GM21390 (cell line): ENCODE data around the gene OR9A2.

Experiments
- ATAC-seq: cut with Tn5 transposase; IDR thresholded peaks from one replicate; pipeline ENCODE4 v1.9.1; 2021; ENCODE audit not compliant: unreplicated experiment

OR9A2 gene

GRCh38 chr7:143027032-143027431 is at the start of gene OR9A2:
Gene OR9A2 (minus strand): TSS chr7:143027132. CDS start chr7:143027132, 0 bp downstream.
- ATAC-seq, result no peak

GRCh38 chr7:143074141-143074540 is 47.2 kb upstream of the OR9A2 start:
- ATAC-seq, result no peak

GRCh38 chr7:143073556-143073955 is 46.6 kb upstream of the OR9A2 start:
- ATAC-seq, result no peak

- ATAC-seq, result no peak
Measured at GRCh38 chr7:143069912-143070500, 43.1 kb upstream of the OR9A2 start.

GRCh38 chr7:143068446-143068845 is 41.5 kb upstream of the OR9A2 start:
- no peak for ATAC-seq

GRCh38 chr7:143063741-143064140 is 36.8 kb upstream of the OR9A2 start:
- no peak for ATAC-seq

- ATAC-seq, result no peak
Measured at GRCh38 chr7:143055754-143056153, 28.8 kb upstream of the OR9A2 start.

- ATAC-seq, result no peak
Measured at GRCh38 chr7:143054621-143055020, 27.7 kb upstream of the OR9A2 start.

GRCh38 chr7:143052041-143052440 is 25.1 kb upstream of the OR9A2 start, which contains the start of gene OR6V1:
Gene OR6V1 (plus strand): TSS chr7:143052341. CDS start chr7:143052341, 0 bp downstream.
- ATAC-seq, result no peak

GRCh38 chr7:143050931-143051330 is 24.0 kb upstream of the OR9A2 start:
- no peak for ATAC-seq

GRCh38 chr7:143049362-143049761 is 22.4 kb upstream of the OR9A2 start:
- ATAC-seq, result no peak

GRCh38 chr7:143048827-143049226 is 21.9 kb upstream of the OR9A2 start:
- no peak for ATAC-seq

- no peak for ATAC-seq
Measured at GRCh38 chr7:143047326-143047725, 20.4 kb upstream of the OR9A2 start.

GRCh38 chr7:143046426-143046851 is 19.5 kb upstream of the OR9A2 start:
- no peak for ATAC-seq

- ATAC-seq, result no peak
Measured at GRCh38 chr7:143043391-143043790, 16.5 kb upstream of the OR9A2 start.

GRCh38 chr7:143042790-143043271 is 15.9 kb upstream of the OR9A2 start:
- ATAC-seq, result no peak

- ATAC-seq, result no peak
Measured at GRCh38 chr7:143042159-143042789, 15.3 kb upstream of the OR9A2 start.

- ATAC-seq, result no peak
Measured at GRCh38 chr7:143041346-143041745, 14.4 kb upstream of the OR9A2 start.

- ATAC-seq, result no peak
Measured at GRCh38 chr7:143040209-143040715, 13.3 kb upstream of the OR9A2 start.

GRCh38 chr7:143038635-143039034 is 11.7 kb upstream of the OR9A2 start:
- ATAC-seq, result no peak

GRCh38 chr7:143027683-143028082 is 751 bp upstream of the OR9A2 start:
- no peak for ATAC-seq

- ATAC-seq, result no peak
Measured at GRCh38 chr7:143025371-143025770, 1.6 kb downstream of the OR9A2 start.
